ENCODE measurements around the gene LCN10.

DNA sequence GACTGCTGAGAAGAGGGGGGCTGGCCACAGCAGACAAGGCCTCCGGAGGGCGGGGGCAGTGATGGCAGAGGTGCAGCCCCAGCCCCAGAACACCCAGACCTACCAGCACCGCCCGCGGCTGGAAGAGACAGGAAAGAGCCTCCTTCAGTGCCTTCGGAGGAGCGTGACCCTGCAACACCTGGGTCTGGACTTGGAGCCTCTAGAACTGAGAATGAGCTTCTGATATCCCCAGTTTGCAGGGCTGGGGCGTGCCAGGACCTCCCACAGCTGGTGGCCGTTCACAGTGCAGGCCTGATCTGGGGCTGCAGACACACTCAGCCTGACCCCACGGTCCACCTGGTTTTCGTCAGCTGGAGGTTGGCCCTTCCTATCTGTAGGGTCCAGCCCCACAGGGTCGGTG is 9.1 kb downstream of the LCN10 start:
- TF ChIP-seq CTCF (IDR thresholded peaks at IDR 0.05) (no peak), RFX5 (IDR thresholded peaks at IDR 0.05) (no peak), MYC (IDR thresholded peaks at IDR 0.05; ENCODE audit: borderline replicate concordance, low read length) (no peak), POLR2A (IDR thresholded peaks at IDR 0.05; ENCODE audit: low read length) (no peak), JUNB (IDR thresholded peaks at IDR 0.05) (no peak), FOSB (CRISPR knock-in tag; IDR thresholded peaks at IDR 0.05) (no peak), HDAC2 (IDR thresholded peaks at IDR 0.05) (no peak), FOXS1 (CRISPR knock-in tag; IDR thresholded peaks at IDR 0.05) (no peak), ESRRA (IDR thresholded peaks at IDR 0.05; ENCODE audit: borderline replicate concordance, low read length) (no peak)
- TF ChIP-seq, protein P1, sequence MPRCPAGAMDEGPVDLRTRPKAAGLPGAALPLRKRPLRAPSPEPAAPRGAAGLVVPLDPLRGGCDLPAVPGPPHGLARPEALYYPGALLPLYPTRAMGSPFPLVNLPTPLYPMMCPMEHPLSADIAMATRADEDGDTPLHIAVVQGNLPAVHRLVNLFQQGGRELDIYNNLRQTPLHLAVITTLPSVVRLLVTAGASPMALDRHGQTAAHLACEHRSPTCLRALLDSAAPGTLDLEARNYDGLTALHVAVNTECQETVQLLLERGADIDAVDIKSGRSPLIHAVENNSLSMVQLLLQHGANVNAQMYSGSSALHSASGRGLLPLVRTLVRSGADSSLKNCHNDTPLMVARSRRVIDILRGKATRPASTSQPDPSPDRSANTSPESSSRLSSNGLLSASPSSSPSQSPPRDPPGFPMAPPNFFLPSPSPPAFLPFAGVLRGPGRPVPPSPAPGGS (IDR thresholded peaks at IDR 0.05): no peak

Data from A549 (cell line).